AG09309 (cell line): ENCODE data around the gene SDR42E2.

Experiments
- DNase-seq: peaks from one replicate; pipeline ENCODE4 v3.0.0-alpha.2; 2010; ENCODE audit warnings: low read depth
- H3K4me3 ChIP-seq: 2 replicates; pipeline ENCODE4 v1.5.1; 2011; ENCODE audit warnings: mild to moderate bottlenecking, low read depth, low read length, moderate library complexity; ENCODE audit not compliant: control insufficient read depth
- TF ChIP-seq, protein P1 (sequence below): IDR thresholded peaks from 2 replicates; pipeline ENCODE4 v1.5.1; 2011; ENCODE audit warnings: mild to moderate bottlenecking, low read depth, low read length, inconsistent platforms; ENCODE audit not compliant: insufficient read depth, control insufficient read depth; ENCODE audit errors: missing control alignments

Gene SDR42E2

DNA sequence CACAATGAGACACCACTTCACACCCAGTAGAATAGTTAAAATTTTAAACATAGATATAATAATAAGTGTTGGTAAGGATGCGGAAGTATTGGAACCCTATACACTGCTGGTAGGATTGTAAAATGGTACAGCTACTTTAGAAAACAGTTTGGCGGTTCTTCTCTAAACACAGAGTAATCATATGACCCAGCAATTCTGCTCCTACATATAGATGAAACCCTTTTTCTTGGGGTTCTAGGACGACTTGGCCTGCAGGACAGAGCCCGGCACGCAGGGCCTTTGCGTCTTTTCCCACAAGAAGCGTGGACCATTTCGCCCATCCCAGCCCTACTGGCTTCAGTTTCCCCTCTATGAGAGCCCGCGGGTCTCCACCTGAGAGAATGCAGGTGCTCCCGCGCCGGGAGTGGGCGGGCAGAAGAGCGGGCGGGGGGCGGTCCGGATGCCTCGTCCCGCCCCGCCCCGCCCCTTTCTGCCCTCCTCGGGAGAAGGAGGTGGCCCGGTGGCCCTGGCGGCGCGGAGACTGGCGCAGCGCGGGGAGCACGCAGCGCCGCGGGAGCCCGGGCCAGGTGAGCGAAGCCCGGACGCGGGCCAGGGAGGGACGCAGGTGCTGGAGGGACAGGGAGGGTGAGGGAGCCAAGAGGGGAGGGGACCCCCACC, at the start of gene SDR42E2:
Gene SDR42E2 (plus strand): TSS at position 508 of the 657 bp plus-strand sequence. CDS start 3,077 bp downstream, outside the sequence.
- no peak within 1 kb of the TSS for H3K4me3 ChIP-seq
- TF ChIP-seq, protein P1, sequence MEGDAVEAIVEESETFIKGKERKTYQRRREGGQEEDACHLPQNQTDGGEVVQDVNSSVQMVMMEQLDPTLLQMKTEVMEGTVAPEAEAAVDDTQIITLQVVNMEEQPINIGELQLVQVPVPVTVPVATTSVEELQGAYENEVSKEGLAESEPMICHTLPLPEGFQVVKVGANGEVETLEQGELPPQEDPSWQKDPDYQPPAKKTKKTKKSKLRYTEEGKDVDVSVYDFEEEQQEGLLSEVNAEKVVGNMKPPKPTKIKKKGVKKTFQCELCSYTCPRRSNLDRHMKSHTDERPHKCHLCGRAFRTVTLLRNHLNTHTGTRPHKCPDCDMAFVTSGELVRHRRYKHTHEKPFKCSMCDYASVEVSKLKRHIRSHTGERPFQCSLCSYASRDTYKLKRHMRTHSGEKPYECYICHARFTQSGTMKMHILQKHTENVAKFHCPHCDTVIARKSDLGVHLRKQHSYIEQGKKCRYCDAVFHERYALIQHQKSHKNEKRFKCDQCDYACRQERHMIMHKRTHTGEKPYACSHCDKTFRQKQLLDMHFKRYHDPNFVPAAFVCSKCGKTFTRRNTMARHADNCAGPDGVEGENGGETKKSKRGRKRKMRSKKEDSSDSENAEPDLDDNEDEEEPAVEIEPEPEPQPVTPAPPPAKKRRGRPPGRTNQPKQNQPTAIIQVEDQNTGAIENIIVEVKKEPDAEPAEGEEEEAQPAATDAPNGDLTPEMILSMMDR = no peak
- DNase-seq = no peak

DNA sequence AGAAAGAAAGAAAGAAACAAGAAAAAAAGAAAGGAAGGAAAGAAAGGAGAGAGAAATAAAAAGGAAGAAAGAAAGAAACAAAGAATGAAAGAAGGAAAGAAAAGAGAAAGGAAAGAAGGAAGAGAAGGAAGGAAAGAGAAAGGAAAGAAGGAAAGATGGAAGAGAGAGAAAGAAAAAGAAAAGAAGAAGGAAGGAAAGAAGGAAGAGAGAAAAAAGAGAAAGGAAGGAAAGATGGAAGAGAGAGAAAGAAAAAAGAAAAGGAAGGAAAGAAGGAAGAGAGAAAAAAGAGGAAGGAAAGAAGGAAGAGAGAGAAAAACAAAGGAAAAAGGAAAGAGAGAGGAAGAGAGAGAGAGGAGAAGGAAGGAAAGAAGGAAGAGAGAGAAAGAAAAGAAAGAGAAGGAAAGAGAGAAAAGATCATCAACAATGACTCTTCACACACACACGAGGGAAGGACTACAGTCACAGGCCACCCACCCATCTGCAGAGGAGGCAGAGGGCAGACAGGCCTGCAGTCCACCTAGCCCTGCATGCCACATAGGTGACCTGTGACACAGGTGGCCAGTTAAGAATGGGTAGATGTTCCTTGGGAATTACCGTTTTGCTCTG, 46.1 kb upstream of the SDR42E2 start:
- DNase-seq = no peak
- TF ChIP-seq, protein P1 = no peak

DNA sequence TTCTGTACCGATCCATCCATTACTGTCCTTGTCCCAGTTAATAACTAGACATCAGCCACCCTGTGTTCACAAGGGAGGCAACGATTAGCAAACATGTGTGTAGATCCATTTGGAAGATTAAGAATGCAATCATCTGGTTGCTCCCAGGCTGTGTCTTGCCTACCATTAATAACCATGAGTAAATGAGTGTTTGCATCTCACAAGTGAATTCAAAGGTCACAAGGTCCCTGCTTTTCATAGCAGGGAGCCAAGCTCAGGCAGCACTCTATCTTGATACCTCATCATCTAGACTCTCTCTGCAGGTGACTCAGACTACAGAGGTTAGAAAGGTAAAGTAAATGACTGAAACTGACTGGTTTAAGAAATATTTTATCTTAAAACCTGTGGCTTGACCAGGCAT, 44.7 kb upstream of the SDR42E2 start:
- no peak for DNase-seq
- TF ChIP-seq, protein P1 = no peak

More for the DNA sequence above, 46.1 kb upstream of the SDR42E2 start:
- no peak overlapping the region for H3K4me3 ChIP-seq

DNA sequence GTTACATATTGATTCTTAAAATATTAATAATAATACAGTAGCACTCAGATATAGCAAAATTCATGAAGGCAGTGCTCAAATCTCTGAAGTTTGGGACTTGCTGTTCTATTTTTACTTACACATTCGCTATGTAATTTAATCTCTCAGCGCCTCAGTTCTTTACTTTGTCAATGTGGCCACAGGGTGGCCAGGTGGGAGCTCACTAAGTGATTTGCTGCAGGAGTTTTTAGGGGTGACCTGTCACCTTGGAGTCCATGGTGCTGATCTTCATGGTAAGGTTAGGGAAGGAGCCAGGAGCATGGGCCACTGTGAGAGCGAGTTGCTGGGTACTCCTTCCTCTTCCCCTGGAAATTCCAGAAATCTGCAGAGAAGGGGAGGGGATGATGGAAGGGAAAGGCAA, 41.9 kb upstream of the SDR42E2 start:
- TF ChIP-seq, protein P1 = no peak
- DNase-seq = no peak
- H3K4me3 ChIP-seq = no peak overlapping the region

More for the DNA sequence above, 44.7 kb upstream of the SDR42E2 start:
- H3K4me3 ChIP-seq = no peak overlapping the region

DNA sequence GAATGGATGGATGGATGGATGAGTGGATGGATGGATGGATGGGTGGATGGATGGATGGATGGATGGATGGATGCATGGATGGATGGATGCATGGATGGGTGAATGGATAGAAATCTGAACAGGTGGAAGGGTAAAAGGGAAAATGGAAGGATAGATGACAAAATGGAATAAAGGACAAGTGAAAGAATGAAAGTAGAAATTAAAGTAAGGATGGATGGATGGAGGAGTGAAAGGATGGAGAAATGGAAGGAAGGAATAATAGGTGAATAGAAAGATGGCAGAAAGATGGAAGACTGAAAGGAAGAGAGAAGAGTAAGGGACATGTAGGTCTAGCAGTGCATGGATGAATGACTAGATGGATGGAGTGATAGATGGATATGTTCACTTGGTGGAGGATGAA, 40.1 kb upstream of the SDR42E2 start:
- TF ChIP-seq, protein P1 = no peak
- no peak overlapping the region for H3K4me3 ChIP-seq
- no peak for DNase-seq

DNA sequence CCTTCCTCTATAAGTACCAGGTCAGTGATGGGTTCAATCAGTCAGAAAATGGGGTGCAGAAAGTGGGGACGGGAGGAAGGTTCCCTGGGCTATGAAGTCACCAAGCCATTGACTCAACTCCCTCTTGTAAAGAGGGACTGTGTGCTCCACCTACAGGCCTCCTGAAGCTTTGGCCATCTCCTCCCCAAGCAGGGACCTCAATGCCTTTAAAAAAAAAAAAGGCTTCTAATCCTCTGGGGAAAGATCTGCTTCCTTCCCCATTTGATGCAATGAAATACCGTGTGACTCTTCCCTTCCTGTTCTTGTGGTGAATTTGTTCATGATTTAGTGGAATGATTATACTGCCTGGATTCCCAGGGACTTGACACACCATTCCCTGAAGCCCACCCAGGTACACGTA, 39.2 kb upstream of the SDR42E2 start:
- TF ChIP-seq, protein P1 = peak; percentile 1
- no peak for DNase-seq
- no peak overlapping the region for H3K4me3 ChIP-seq
